ENCODE measurements around the gene CYP39A1. TPM values are rescaled to one million over a fixed set of nuclear protein-coding genes. Genes with fewer than 3 reads are reported as not detected.

Gene CYP39A1
- total RNA-seq, 1 experiment from 2014 or later, result not detected

DNA sequence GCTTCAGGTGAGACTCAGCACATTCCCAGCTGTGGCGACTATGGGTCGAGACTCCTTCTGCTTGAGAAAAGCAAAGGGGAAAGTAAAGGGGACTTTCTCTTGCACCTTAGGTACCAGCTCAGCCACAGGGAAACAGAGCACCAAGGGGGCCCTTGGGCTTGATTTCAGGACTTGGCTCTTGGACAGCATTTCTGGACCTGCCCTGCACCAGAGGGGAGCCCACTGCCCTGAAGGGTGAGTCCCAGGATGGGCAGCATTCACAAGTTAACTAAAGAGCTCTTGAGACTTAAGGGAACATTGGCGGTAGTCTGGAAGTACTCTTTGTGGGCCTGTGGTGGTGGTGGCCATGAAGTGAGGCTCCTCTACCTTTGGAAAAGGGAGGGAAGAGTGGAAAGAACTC lies 111.1 kb downstream of the CYP39A1 start:
- TF ChIP-seq, protein P1, sequence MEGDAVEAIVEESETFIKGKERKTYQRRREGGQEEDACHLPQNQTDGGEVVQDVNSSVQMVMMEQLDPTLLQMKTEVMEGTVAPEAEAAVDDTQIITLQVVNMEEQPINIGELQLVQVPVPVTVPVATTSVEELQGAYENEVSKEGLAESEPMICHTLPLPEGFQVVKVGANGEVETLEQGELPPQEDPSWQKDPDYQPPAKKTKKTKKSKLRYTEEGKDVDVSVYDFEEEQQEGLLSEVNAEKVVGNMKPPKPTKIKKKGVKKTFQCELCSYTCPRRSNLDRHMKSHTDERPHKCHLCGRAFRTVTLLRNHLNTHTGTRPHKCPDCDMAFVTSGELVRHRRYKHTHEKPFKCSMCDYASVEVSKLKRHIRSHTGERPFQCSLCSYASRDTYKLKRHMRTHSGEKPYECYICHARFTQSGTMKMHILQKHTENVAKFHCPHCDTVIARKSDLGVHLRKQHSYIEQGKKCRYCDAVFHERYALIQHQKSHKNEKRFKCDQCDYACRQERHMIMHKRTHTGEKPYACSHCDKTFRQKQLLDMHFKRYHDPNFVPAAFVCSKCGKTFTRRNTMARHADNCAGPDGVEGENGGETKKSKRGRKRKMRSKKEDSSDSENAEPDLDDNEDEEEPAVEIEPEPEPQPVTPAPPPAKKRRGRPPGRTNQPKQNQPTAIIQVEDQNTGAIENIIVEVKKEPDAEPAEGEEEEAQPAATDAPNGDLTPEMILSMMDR (IDR thresholded peaks at IDR 0.05; ENCODE audit: insufficient read depth in 1 of 2, low read depth in 1 of 2, low read length in 1 of 2, severe bottlenecking in 1 of 2, unreplicated experiment in 1 of 2), result no peak
- Histone ChIP-seq H3K9me3 (no peaks in the 10 kb centered on the region), H3K36me3 (ENCODE audit: control insufficient read depth, insufficient read depth, low read length) (no peaks in the 10 kb centered on the region), H3K27me3 (replicated peaks; ENCODE audit: control insufficient read depth, insufficient read depth, low read length) (no peaks in the 10 kb centered on the region), H3K4me3 (ENCODE audit: low read depth, low read length) (no peak overlapping the region), H3K4me1 (no peaks in the 10 kb centered on the region)
- intact Hi-C loops (cut with micrococcal nuclease; ENCODE audit: unreplicated experiment), result no loop called here
- ChIA-PET POLR2A (no interaction called here), CTCF (no interaction called here)
- Mint-ChIP-seq H3K27ac (ENCODE audit: unreplicated experiment) (no peak overlapping the region), H3K9me3 (ENCODE audit: unreplicated experiment) (no peaks in the 10 kb centered on the region), H3K4me1 (ENCODE audit: low read depth, unreplicated experiment) (no peaks in the 10 kb centered on the region), H3K4me3 (ENCODE audit: unreplicated experiment) (no peak overlapping the region), H3K36me3 (ENCODE audit: insufficient read depth, unreplicated experiment) (peaks cover 6% of the 10 kb centered on the region), H3K27me3 (ENCODE audit: insufficient read depth, unreplicated experiment) (peaks cover 11% of the 10 kb centered on the region)
- no peak for DNase-seq
- BruUV-seq (replicated peaks), result no TSS peak

DNA sequence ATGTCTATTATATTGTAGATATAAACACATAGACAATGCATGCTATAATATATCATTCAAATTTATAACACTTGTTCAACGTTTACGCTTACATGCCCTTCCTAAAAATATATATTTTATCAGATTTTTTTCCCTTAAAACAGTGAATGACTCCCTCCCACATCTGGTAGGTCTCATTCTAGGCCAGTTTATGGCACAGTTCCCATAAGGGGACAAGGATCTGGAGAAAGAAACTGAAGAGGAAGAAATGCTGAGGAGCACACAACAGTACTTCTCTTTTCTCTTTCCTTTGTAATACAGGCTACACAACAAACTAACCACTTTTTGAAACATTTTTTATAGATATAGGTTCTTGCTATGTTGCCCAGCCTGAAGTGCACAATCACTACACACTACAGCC lies 112.8 kb downstream of the CYP39A1 start:
- Mint-ChIP-seq H3K36me3 (ENCODE audit: insufficient read depth, unreplicated experiment) (peaks cover 6% of the 10 kb centered on the region), H3K27me3 (ENCODE audit: insufficient read depth, unreplicated experiment) (peaks cover 11% of the 10 kb centered on the region), H3K4me3 (ENCODE audit: unreplicated experiment) (no peak overlapping the region), H3K9me3 (ENCODE audit: unreplicated experiment) (no peaks in the 10 kb centered on the region), H3K27ac (ENCODE audit: unreplicated experiment) (no peak overlapping the region), H3K4me1 (ENCODE audit: low read depth, unreplicated experiment) (no peaks in the 10 kb centered on the region)
- Histone ChIP-seq H3K4me3 (ENCODE audit: low read depth, low read length) (no peak overlapping the region), H3K9me3 (no peaks in the 10 kb centered on the region), H3K4me1 (no peaks in the 10 kb centered on the region), H3K36me3 (ENCODE audit: control insufficient read depth, insufficient read depth, low read length) (no peaks in the 10 kb centered on the region), H3K27me3 (replicated peaks; ENCODE audit: control insufficient read depth, insufficient read depth, low read length) (no peaks in the 10 kb centered on the region)
- TF ChIP-seq, protein P1 (IDR thresholded peaks at IDR 0.05; ENCODE audit: insufficient read depth in 1 of 2, low read depth in 1 of 2, low read length in 1 of 2, severe bottlenecking in 1 of 2, unreplicated experiment in 1 of 2), result no peak
- intact Hi-C loops (cut with micrococcal nuclease; ENCODE audit: unreplicated experiment), result no loop called here
- no peak for DNase-seq
- BruUV-seq (replicated peaks), result no TSS peak
- ChIA-PET POLR2A (no interaction called here), CTCF (no interaction called here)

DNA sequence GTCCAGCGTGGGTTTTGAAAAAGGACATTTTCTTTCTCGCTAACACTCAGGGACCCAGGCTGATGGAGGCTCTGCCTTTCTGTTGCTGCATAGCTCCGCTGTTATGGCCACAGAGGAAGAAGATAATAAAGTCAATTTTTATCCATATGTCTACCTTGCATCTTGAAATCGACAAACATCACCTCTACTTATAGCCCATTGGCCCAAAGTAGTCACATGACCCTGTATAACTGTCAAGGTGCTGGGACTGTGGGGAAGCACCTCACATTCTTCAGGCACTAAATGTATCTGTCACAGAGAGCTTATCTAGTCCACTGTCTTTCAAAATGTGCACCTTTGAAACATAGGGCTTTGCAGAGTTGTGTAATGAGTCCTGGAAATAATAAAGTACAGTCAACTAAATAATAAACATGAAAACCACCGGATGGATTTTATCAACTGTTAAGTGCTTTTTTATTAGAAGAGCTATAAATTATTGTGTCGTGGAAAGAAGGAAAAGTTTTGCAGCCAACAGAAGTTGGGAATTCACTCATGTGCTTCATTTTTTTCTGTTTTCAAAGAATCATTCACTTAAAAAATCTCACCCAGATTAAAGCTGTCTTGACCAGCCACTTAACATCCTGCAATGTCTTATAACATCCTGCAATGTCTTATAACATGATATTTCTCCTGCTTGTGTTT lies 113.7 kb downstream of the CYP39A1 start:
- no TSS peak for BruUV-seq (replicated peaks)
- H3K4me3 Mint-ChIP-seq (ENCODE audit: unreplicated experiment), result no peak overlapping the region
- no peaks in the 10 kb centered on the region for H3K4me1 ChIP-seq
- CTCF ChIA-PET, result no interaction called here
- no peaks in the 10 kb centered on the region for H3K4me1 Mint-ChIP-seq (ENCODE audit: low read depth, unreplicated experiment)
- no peaks in the 10 kb centered on the region for H3K9me3 Mint-ChIP-seq (ENCODE audit: unreplicated experiment)
- no peaks in the 10 kb centered on the region for H3K9me3 ChIP-seq
- intact Hi-C loops (cut with micrococcal nuclease; ENCODE audit: unreplicated experiment), result no loop called here
- H3K27ac Mint-ChIP-seq (ENCODE audit: unreplicated experiment), result no peak overlapping the region
- peaks cover 7% of the 10 kb centered on the region for H3K27me3 Mint-ChIP-seq (ENCODE audit: insufficient read depth, unreplicated experiment)
- POLR2A ChIA-PET, result no interaction called here
- no peak for DNase-seq
- TF ChIP-seq, protein P1 (IDR thresholded peaks at IDR 0.05; ENCODE audit: insufficient read depth in 1 of 2, low read depth in 1 of 2, low read length in 1 of 2, severe bottlenecking in 1 of 2, unreplicated experiment in 1 of 2), result no peak
- no peak overlapping the region for H3K4me3 ChIP-seq (ENCODE audit: low read depth, low read length)
- H3K36me3 ChIP-seq (ENCODE audit: control insufficient read depth, insufficient read depth, low read length), result no peaks in the 10 kb centered on the region
- no peaks in the 10 kb centered on the region for H3K27me3 ChIP-seq (replicated peaks; ENCODE audit: control insufficient read depth, insufficient read depth, low read length)
- H3K36me3 Mint-ChIP-seq (ENCODE audit: insufficient read depth, unreplicated experiment), result peaks cover 6% of the 10 kb centered on the region
